ENCODE measurements around the gene BPIFB4.
"Not testable (repeated sequence)": the region's sequence is repeated elsewhere in the genome, so short reads cannot be mapped to it uniquely, and the experiment has no call there.

Gene BPIFB4

DNA sequence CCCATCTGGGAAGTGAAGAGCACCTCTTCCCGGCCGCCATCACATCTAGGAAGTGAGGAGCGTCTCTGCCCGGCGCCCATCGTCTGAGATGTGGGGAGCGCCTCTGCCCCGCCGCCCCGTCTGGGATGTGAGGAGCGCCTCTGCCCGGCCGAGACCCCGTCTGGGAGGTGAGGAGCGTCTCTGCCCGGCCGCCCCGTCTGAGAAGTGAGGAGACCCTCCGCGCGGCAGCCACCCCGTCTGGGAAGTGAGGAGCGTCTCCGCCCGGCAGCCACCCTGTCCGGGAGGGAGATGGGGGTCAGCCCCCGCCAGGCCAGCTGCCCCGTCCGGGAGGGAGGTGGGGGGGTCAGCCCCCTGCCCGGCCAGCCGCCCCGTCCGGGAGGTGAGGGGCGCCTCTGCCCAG lies 36.1 kb downstream of the BPIFB4 start:
- not testable (repeated sequence) for DNase-seq

DNA sequence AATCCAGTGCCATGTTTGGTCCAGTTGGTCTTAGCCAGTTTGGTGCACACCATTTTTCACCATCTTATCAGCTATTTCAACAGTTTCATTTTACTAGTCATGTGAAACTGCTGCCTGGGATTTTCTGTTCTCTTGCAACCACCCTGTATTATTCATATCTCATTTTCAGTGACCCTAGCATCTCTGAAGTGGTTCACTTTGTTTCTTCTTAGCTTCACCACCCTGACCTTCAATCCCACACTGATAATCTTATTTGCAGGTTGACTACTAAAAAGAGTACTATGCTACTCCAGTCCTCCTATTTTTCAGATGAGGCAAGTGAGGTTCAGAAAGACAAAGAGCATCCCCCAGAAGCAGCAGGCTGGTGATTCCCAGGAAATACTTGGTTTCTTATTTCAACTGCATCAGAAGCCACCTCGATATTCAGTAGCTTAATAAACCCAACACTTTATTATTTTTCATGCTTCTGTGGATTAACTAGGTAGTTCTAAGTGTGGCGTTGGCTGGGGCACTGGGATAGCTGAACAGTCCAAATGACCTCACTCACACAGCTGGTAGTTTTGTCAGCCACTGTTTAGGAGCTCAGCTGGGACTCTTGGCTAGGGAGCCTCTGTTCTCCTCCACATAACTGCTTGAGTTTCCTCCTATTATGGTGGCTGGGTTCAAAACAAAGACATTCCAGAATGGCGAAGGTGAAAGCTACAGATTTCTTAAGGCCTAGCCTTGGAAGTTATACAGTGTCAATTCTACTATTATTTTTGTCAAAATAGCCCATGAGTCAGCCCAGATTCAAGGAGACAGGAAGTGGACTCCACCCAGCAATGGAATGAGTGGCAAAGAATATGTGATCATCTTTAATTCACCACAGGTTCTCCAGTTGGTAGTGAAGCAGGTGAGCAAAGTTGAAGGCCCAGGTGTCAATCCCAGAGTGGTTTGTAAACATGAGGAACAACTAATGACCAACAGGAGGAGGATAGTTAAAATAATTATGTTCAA lies 40.6 kb downstream of the BPIFB4 start:
- no peak for DNase-seq

DNA sequence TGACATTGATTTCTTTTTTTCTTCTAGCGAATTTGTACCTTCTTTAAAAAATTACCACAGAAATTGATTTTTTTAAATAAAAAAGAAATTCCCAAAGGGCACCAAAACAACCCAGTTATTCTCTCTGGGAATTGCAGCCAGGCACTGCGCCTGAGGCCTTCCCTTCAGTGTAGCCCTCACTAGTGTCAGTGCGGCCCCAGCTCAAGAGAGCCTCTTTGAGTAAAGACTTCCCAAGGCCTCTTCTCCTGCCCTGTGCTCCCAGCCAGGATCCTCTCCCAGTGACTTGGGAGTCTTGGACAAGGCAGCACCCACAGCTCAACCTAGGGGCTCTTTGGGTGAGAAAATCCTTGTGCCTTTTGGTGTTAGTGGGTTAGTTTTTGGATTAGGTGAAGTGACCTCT lies 41.5 kb downstream of the BPIFB4 start:
- no peak for DNase-seq

DNA sequence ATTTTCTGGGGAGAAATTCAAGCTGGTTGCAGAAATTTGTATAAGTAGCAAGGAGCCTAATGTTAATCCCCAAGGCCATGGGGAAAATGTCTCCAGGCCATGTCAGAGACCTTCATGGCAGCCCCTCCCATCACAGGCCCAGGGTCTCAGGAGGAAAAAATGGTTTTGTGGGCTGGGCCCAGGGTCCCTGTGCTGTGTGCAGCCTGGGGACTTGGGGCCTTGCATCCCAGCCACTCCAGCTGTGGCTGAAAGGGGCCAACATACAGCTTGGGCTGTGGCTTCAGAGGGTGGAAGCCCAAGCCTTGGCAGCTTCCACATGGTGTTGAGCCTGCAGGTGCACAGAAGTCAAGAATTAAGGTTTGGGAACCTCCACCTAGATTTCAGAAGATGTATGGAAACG lies 42.9 kb downstream of the BPIFB4 start:
- not testable (repeated sequence) for DNase-seq

DNA sequence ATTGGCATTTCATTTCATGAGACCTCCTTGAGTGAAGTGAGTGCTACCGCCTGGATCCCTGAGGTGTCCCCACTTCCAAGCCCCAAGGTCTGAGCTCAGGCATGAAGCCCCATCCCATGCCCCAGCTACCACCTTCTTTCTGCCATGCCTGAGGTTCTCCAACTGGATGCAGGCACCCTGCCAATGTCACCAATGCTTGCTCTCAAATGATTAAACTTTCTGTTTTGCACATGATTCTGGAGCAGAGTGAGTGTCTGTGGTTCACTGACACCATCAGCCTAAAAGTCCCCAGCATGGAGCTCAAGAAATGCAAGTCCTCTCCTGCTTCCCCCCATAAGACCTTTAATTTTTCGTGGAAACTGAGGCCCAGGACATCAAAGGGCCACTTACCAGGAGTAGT lies 44.8 kb downstream of the BPIFB4 start:
- DNase-seq: no peak

DNA sequence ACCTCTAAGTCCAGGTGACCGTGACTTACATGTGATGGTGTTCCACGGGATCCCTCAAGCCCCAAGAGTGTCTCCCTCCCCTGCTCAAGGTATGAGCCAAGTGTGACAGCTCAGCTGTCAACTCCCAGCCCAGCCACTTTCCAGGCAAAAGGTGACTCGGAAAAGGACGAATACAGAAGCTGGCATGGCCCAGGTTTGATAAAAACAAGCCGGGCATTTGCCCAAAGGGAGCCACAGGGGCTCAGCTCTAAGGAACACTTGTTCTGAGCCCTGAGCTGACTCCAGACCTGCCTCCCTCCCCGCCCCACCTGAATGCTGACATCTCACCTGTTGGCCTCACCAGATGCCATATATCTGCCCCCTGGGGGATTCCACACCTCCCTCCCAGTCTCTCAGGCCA lies 45.6 kb downstream of the BPIFB4 start:
- no peak for DNase-seq

DNA sequence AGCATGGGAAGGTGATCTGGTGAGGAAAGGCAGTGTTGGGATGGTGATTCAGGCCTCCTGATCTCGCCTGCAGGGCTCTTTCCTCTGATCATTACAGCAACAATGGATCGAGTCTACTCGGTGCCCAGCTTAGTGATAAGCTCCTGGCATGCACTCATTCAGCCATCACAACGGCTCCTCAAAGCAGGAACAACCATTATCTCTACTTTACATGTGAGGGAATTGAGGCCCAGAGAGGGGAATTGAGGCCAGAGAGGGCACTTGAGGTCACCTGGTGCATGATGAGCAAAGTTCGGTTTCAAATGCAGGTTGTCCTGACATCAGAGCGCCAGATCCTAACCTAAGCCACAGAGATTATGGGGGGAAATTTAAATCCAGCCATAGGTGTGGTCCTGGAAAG lies 46.5 kb downstream of the BPIFB4 start:
- no peak for DNase-seq

DNA sequence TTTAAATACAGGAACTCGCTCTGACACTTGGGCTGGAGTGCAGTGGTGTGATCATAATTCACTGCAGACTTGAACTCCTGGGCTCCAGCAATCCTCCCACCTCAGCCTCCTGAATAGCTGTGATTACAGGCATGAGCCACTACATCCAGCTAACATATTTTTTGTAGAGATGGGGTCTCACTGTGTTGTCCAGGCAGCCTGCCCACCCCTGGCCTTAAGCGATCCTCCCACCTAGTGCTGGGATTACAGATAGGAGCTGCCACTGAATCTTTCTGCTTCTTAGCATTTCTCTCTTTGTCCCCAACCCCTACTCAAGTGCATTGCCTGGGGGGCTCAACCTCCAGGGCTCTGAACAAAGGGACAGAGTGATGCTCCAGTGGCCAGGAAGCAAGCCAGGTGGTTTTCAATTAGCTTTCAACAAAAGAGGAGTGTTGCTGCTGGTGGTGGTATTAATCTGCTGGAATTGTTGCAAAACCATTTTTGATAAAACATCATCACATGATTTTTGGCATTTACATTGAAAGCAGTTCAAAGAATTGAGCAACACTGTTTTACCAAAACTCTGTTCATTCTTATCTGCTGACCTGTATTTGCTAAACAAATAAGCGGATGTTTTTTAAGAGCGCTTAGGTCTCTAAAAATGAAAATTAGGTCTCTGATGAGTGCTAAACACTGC lies 48.1 kb downstream of the BPIFB4 start:
- DNase-seq: no peak

DNA sequence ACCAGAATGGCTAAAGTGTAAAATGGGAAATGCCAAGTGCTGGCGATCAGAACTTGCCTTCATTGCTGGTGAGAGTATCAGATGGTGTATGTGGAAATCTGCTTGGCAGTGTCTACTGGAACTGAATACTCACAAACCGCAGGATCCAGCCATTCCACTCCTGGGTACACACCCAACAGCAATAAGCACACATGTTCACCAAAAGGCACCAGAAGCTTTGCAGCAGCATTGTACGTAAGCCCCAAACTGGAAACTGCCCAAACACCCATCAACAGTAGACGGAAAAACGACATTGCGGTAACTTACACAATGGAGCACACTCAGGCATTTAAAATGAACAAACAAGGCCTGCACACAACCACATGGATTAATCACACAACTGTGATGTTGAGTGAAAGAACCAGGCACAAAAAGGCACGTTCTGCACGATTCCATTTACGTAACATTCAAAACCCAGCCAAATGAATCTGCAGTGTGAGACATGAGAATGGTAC lies 51.2 kb downstream of the BPIFB4 start:
- DNase-seq: no peak

DNA sequence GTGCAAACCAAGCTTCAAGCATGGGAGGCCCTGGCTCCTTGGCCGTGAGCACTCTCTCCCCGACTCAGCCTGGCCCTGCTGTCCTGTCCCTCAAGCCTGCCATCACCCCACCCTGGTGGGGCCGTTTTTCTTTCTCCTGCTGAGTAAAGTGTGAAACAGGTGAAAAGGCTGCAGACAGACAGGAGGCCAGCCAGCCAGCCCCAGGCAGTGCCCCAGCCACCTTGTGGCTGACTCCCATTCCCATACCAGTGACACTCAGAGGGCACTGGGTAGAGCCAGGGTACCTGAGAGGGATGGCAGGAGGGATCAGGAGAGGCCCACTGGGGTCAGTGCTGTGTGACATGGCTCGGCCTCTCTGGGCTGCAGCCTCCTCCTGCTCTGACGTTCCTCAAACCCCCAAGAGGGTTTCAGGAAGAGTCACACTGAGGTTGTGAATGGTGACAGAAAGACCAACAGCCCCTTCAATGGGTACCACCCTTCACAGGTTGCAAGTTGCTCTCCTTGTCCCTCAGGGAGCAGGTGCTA lies 52.6 kb downstream of the BPIFB4 start:
- no peak for DNase-seq

DNA sequence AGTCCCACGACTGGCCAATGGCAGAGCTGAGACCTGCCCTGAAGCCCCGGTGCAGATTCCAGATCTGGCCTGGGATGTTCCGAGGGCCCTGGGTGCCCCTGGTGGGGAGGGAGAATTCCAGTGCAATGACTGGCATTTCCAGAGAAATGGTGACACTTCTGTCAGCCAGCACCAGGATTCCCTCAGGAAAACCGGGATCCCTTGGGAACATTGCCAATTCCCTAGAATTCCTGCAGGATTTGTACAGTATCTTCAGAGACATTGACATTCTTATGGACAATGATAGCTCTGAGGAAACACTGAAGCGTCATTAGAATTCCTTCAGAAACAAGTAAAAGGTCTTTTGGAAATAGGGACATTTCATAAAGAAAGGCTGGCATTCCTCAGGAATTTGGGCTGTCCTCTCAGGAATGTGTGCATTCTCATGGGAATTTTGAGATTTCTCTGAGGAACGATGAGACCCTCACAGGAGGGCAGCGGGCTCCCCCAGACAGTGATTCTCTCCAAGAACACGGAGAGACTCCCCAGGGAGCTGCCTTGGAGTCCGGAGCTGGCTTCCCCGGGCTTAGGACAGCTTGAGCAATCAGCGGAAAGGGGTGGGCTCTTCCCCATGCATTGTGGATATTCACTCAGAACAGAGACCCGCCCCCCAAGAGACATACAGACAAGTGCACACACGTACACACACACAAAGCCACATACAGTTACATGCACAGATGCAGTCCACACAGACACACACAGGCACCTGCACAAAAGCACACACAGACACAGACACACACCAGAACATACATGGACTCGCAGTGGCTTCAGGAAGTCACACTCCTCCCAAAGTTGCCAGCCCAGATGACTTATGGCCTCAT lies 53.3 kb downstream of the BPIFB4 start:
- DNase-seq: no peak

DNA sequence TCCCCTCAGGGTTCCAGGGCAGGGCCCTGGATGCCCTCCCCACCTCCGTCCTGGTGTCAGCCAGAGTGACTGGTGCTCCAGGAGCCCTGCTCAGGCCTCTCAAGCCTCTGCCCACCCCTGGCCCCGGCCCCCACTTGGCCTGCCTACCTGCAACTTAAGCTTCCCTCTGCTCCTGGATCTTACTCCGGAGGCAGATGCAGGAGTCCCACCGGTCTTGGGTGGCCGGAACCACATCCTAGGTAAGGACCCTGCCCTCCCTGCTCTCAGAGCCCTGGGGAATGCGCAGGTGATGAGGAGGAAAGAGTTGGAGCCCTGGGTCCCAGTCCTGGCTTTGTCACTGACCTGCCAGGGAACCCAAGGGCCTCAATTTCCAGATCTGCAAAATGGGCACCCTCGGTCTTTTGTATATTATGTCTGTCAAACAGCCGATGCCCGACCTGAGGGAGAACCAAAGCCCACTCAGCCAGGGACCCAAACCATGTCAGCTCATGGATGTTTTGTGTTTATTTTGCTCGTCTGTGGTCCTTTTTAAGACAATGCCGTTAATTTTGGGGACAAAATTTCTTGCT lies 54.0 kb downstream of the BPIFB4 start:
- no peak for DNase-seq

DNA sequence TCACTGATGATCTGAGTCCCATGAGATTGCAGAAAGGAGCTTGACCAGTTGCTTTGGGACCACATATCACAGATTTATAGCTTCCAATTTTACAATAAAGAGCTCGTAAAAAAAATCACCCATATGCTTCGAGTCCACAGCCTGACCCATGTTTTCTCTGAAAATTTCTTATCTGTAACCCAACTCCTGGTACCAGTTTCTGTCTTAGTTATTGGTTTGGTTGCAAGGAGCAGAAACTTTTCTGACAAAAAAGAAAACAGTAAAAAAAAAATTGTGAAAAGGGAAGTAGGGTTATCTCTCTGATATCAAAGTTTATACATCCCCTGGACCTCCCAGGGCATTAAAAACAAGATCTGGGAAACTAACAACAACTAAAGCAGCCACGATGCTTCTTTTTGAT lies 57.8 kb downstream of the BPIFB4 start:
- no peak for DNase-seq

DNA sequence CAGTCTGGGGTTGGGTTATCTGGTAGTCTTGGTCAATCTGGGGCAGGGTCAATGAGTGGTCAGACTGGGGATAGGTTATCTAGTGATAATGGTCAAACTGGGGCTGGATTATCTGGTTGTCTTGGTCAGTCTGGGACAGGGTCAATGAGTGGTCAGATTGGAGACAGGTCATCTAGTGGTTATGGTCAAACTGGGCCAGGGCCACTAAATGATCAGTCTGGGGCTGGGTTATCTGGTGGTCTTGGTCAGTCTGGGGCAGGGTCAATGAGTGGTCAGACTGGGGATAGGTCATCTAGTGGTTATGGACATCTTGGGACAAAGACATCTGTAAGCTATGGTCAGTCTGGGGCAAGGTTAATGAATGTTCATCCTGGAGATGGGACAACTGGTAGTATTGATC lies 60.0 kb downstream of the BPIFB4 start:
- DNase-seq: no peak

DNA sequence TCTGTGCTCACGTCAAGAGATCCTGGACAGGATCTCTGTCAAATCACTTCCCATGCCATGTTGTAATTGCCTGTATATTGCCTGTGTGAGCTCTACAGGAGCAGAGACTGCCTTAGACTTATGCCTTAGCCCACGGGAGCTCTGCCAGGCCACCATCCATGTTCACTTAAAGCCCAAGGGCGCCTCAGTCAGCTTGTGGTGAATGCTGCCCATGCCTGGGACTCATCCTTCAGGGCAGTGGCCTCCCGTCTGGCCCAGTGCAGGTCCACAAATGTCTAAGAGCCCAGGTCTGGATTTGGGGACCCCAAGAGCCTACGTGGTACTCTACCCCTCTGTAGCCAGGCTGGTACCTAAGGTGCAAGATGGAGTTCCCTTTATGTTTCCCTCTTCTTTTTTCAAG lies 66.1 kb downstream of the BPIFB4 start:
- DNase-seq: no peak

DNA sequence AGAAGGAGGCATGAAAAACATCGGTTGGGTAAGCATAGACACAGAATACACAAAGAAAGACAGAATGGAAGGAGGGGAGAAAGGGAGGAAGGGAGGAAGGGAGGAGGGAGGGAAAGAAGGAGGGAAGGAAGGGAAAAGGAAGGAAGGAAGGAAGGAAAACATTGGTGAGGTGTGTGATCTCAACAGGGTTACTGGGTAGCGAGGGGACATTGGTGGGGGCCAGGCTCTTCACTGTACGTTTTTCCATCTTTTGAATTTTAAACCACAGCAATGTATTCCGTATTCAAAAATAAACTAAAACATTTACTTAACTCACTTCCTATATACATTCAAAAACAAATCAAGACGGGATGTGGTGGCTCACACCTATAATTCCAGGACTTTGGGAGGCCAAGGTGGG lies 67.9 kb downstream of the BPIFB4 start:
- no peak for DNase-seq

DNA sequence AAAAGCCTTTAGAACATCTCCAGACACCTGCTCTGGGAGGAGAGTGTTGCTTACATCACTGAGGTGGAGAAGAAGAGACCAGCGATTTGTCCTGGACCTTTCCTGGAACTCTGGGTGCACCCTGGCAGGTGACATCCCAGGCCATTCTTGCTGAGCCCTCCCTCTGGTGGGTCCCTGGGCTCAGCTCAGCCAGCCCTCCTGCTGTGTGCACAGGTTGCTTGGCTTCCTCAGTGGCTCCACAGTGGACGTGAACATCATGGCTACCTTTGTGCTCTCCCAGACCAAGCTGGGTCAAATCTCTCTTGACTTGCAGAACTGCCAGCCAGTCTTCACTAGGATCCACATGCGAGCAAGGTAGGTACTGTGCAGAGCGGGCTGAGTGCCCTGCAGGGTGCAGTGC lies 68.6 kb downstream of the BPIFB4 start:
- no peak for DNase-seq

DNA sequence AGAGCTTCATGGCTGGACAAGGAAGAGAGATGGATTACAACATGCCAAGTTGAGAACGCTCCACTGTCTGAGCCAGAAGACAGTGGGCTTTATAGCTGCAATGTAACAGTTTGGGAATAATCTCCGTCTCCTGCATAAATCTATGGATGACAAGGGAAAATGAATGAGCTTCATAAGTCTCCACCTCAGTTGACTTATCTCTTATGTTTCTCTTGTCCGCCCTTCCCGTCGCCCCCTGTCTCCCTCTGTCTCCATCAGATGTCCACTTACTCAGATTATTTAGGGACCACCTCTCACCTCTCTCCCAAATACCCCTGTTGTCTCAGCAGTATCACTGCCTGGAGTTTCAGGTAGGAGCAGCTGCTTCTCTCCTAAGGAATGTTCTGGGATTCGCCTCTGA lies 74.8 kb downstream of the BPIFB4 start:
- DNase-seq: no peak

DNA sequence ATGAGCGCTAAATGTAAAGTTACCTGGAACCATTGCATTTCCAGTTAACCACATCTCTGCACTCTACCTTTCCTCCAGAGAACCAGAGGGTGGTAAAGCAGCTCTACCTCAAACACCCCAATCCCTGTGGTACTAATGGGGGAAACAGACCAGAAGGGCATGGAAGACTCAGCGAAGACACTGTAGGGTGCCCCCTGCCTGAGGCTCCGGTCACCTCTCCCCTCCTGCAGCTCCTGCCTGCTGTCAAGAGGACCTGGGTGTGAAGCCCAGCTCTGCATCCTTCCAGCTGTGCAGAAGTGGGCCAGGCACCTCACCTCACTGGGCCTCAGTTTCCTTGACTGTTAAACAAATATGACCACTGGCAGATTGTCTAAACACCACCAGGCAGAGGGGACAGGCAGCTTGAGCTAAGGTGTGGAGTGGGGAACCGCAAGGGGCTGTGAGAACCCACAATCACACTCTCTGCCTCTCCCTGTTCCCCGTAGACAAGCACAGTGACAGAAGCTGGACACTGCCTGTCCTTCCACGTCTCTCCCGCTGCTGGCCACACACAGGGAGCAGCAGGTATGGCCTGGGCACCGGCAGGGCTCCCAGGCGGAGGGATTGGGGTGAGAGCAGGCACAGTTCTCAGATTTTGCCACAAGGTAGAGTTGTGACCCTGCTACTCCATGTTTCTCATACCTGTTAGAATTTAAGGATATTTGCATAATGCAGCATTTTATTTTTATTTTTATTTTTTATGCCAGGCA lies 79.4 kb downstream of the BPIFB4 start:
- DNase-seq: no peak

DNA sequence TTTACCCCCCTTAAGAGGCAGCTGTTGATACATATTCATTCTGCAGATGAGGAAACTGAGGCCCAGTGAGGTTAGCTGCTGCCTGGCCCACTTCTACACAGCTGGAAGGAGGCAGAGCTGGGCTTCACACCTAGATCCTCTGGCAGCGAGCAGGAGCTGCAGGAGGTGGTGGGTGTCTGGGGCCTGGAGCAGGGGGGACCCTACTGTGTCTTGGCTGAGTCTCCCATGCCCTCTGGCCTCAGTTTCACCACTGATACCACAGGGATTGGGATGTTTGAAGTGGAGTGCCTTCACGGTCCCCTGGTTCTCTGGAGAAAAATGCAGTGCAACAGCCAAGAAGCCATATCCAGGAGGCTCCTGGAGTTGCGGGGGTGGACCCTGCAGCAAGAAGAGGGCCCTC lies 80.3 kb downstream of the BPIFB4 start:
- no peak for DNase-seq
